Measurements from ENCODE around the gene DMRTC2. TPM values are rescaled to one million over a fixed set of nuclear protein-coding genes. Genes with fewer than 3 reads are reported as not detected.
A peak's percentile ranks its signal among the peaks of the same experiment; 100 is the strongest.

Gene DMRTC2
- total and polyA plus RNA-seq, 2 of the 13 experiments (the other 11 are each of a cell fraction or from before 2014, with no cell fraction given) = not detected

GRCh38 chr19:41860419-41861115 lies 15.7 kb downstream of the DMRTC2 start:
- Histone ChIP-seq H3K79me2 (ENCODE audit: insufficient read depth, low read length) (peaks cover 54% of the 10 kb centered on the region), H3K27me3 (ENCODE audit: control insufficient read depth in 1 of 2, insufficient read depth in 2 of 2, low read length in 2 of 2) (peaks cover 0 to 4% of the 10 kb centered on the region in 2 experiments; a peak in 1 of 5 replicates), H3K4me3 (replicated peaks in 1 of 3; ENCODE audit: insufficient read depth in 1 of 3, low read depth in 2 of 3, low read length in 3 of 3) (peak overlapping the region; percentile 85 to 99 (median 95)), H3K9ac (ENCODE audit: insufficient read depth, low read depth, low read length) (peak overlapping the region; percentile 99), H2AFZ (ENCODE audit: low read length) (no peak overlapping the region), H3K4me1 (ENCODE audit: insufficient read depth, low read length) (peaks cover 52% of the 10 kb centered on the region), H3K4me2 (ENCODE audit: low read depth, low read length) (peak overlapping the region; percentile 87), H3K27ac (ENCODE audit: extremely low read length, insufficient read depth, low read length) (peak overlapping the region; percentile 84), H3K9me3 (ENCODE audit: low read length) (no peaks in the 10 kb centered on the region), H4K20me1 (ENCODE audit: insufficient read depth, low read length) (peaks cover 47% of the 10 kb centered on the region), H3K36me3 (replicated peaks in 1 of 2; ENCODE audit: control insufficient read depth in 1 of 2, insufficient read depth in 2 of 2, low read length in 2 of 2) (peaks cover 23 to 48% of the 10 kb centered on the region in 2 experiments)
- BruUV-seq (replicated peaks) = no TSS peak
- ATAC-seq (no peak), DNase-seq (ENCODE audit: low spot score) (no peak), FAIRE-seq (no peak)
- POLR2A ChIA-PET = interaction anchor here (0.7 to 3.6 kb wide), 13 partner anchors 10 to 668 kb away, joined by 3 to 72 read pairs (median 5); partner anchors contain the start of genes CEACAM1, DMAC2, HNRNPUL1 and RABAC1
- intact Hi-C loops (cut with micrococcal nuclease; ENCODE audit: unreplicated experiment) (no loop called here), in situ Hi-C loops (cut with HindIII; ENCODE audit: extremely low pct_ligation_motif_present, low pct_unique_long_range_greater_than_20kb) (no loop called here)
- 1% methylated on average over 14 of the region's 45 CpGs for WGBS (ENCODE audit: low lambda C conversion rate)
- CTCF ChIA-PET (ENCODE audit: low intra/inter-chr PET ratio, low total read pairs) = no interaction called here
- TF ChIP-seq ZNF329 (CRISPR knock-in tag; IDR thresholded peaks at IDR 0.05; ENCODE audit: low read depth) (peak; percentile 9; the same call in 1 of the 2 replicates), NFIB (CRISPR knock-in tag; IDR thresholded peaks at IDR 0.05; ENCODE audit: borderline replicate concordance) (no peak), PAWR (CRISPR knock-in tag; IDR thresholded peaks at IDR 0.05; ENCODE audit: borderline replicate concordance) (no peak), ZNF318 (CRISPR knock-in tag; IDR thresholded peaks at IDR 0.05) (no peak), ZNF616 (CRISPR knock-in tag; IDR thresholded peaks at IDR 0.05; ENCODE audit: low read depth) (no peak), U2AF1 (optimal IDR thresholded peaks at IDR 0.05; ENCODE audit: low read depth, low read length) (peak; percentile 58), ZNF780A (CRISPR knock-in tag; IDR thresholded peaks at IDR 0.05) (no peak), SOX6 (IDR thresholded peaks at IDR 0.05) (no peak), SOX6 (CRISPR knock-in tag; IDR thresholded peaks at IDR 0.05) (no peak), PAF1 (CRISPR knock-in tag; IDR thresholded peaks at IDR 0.05) (peak; percentile 21; the same call in 1 of the 2 replicates), GFI1 (CRISPR knock-in tag; IDR thresholded peaks at IDR 0.05; ENCODE audit: borderline replicate concordance) (no peak; the same call in 1 of the 2 replicates), HOXA9 (CRISPR knock-in tag; IDR thresholded peaks at IDR 0.05; ENCODE audit: borderline replicate concordance) (no peak), ZNF720 (CRISPR knock-in tag; IDR thresholded peaks at IDR 0.05) (no peak), AGO2 (optimal IDR thresholded peaks at IDR 0.05; ENCODE audit: low read depth, low read length) (peak; percentile 90), ELF1 (CRISPR knock-in tag; IDR thresholded peaks at IDR 0.05) (no peak), SAP130 (CRISPR knock-in tag; IDR thresholded peaks at IDR 0.05; ENCODE audit: low read depth) (0 out of 2 replicates have a peak, but pooled peaks have one; percentile 13), YEATS4 (CRISPR knock-in tag; IDR thresholded peaks at IDR 0.05; ENCODE audit: borderline replicate concordance) (no peak), ZBTB8A (CRISPR knock-in tag; IDR thresholded peaks at IDR 0.05; ENCODE audit: borderline replicate concordance, low read depth) (no peak)
